GM23338 (cell line): ENCODE measurements around the gene SCG3. TPM values are rescaled to one million over a fixed set of nuclear protein-coding genes. Genes with fewer than 3 reads are reported as not detected.

ENCODE experiments used
- ATAC-seq: fragments of 200-7000 bp; cut with Tn5 transposase; 3 replicates; pipeline ENCODE4 v1.9.1; 2020
- DNase-seq: peaks from one replicate; pipeline ENCODE4 v3.0.0-alpha.2; 2015; ENCODE audit warnings: low spot score
- H2AFZ ChIP-seq: fragments of 200-600 bp; sonication (generic); 2 replicates; pipeline ENCODE4 v1.8.0; 2016; ENCODE audit warnings: antibody characterized with exemption, mild to moderate bottlenecking, moderate library complexity
- H3F3A ChIP-seq: fragments of 200-600 bp; sonication (generic); replicated peaks from 2 replicates; pipeline ENCODE4 v1.8.0; 2017; ENCODE audit warnings: antibody characterized with exemption, mixed run types, low read depth
- H3K27ac ChIP-seq: fragments of 200-600 bp; sonication (generic); 2 replicates; pipeline ENCODE4 v1.6.1; 2016; ENCODE audit warnings: low read depth
- H3K27me3 ChIP-seq: fragments of 200-600 bp; sonication (generic); 2 replicates; pipeline ENCODE4 v1.8.0; 2016; ENCODE audit warnings: mild to moderate bottlenecking, mixed run types, moderate library complexity; ENCODE audit not compliant: insufficient read depth
- H3K36me3 ChIP-seq: fragments of 200-600 bp; sonication (generic); 2 replicates; pipeline ENCODE4 v1.8.0; 2016; ENCODE audit warnings: mild to moderate bottlenecking; ENCODE audit not compliant: insufficient read depth
- H3K4me1 ChIP-seq: fragments of 200-600 bp; sonication (generic); 2 replicates; pipeline ENCODE4 v1.8.0; 2016; ENCODE audit warnings: mild to moderate bottlenecking, moderate library complexity; ENCODE audit not compliant: insufficient read depth
- H3K4me2 ChIP-seq: fragments of 200-600 bp; sonication (generic); 2 replicates; pipeline ENCODE4 v1.7.1; 2017; ENCODE audit warnings: mixed run types
- H3K4me3 ChIP-seq: fragments of 200-600 bp; sonication (generic); 2 replicates; pipeline ENCODE4 v1.6.1; 2016; ENCODE audit warnings: mixed run types
- H3K79me2 ChIP-seq: fragments of 200-600 bp; sonication (generic); replicated peaks from 2 replicates; pipeline ENCODE4 v1.8.0; 2017; ENCODE audit warnings: mild to moderate bottlenecking; ENCODE audit not compliant: insufficient read depth
- H3K9me2 ChIP-seq: fragments of 200-600 bp; sonication (generic); 2 replicates; pipeline ENCODE4 v1.8.0; 2017; ENCODE audit not compliant: insufficient read depth
- H4K20me1 ChIP-seq: fragments of 200-600 bp; sonication (generic); replicated peaks from 2 replicates; pipeline ENCODE4 v1.8.0; 2017; ENCODE audit warnings: mild to moderate bottlenecking; ENCODE audit not compliant: insufficient read depth
- H3K27ac Mint-ChIP-seq: 2 replicates; pipeline ENCODE4 v1.8.0; 2020; ENCODE audit warnings: inconsistent platforms, mild to moderate bottlenecking, moderate library complexity, mixed read lengths
- H3K27me3 Mint-ChIP-seq: 3 replicates; pipeline ENCODE4 v1.8.0; 2022; ENCODE audit warnings: low read depth, mild to moderate bottlenecking, moderate library complexity, mixed read lengths, inconsistent platforms; ENCODE audit not compliant: insufficient read depth, poor library complexity
- H3K36me3 Mint-ChIP-seq: 3 replicates; pipeline ENCODE4 v1.8.0; 2021; ENCODE audit warnings: low read depth, mild to moderate bottlenecking, inconsistent platforms, moderate library complexity, mixed read lengths
- H3K4me1 Mint-ChIP-seq: 3 replicates; pipeline ENCODE4 v1.8.0; 2020; ENCODE audit warnings: mild to moderate bottlenecking, inconsistent platforms, mixed read lengths
- H3K4me3 Mint-ChIP-seq: 3 replicates; pipeline ENCODE4 v1.8.0; 2021; ENCODE audit warnings: moderate library complexity, mild to moderate bottlenecking, inconsistent platforms, mixed read lengths
- H3K9me3 Mint-ChIP-seq: 3 replicates; pipeline ENCODE4 v1.8.0; 2020; ENCODE audit warnings: moderate library complexity, mild to moderate bottlenecking, inconsistent platforms, mixed read lengths
- CREB1 ChIP-seq: fragments of 250-450 bp; sonication (Bioruptor Pico); IDR thresholded peaks from 2 replicates; pipeline ENCODE4 v1.5.0; 2020; ENCODE audit warnings: low read depth, mild to moderate bottlenecking, moderate library complexity
- EZH2 ChIP-seq: fragments of 200-600 bp; sonication (generic); IDR thresholded peaks from one replicate; pipeline ENCODE4 v1.8.0; 2017; ENCODE audit warnings: antibody characterized with exemption, mild to moderate bottlenecking, low read depth; ENCODE audit not compliant: unreplicated experiment
- EZH2phosphoT487 ChIP-seq: fragments of 200-600 bp; sonication (generic); IDR thresholded peaks from one replicate; pipeline ENCODE4 v1.8.1; 2018; ENCODE audit warnings: antibody characterized with exemption; ENCODE audit not compliant: unreplicated experiment
- JUNB ChIP-seq: IDR thresholded peaks from one replicate; pipeline ENCODE4 v1.6.1; 2016; ENCODE audit warnings: antibody characterized with exemption; ENCODE audit not compliant: unreplicated experiment
- NANOG ChIP-seq: IDR thresholded peaks from 2 replicates; pipeline ENCODE4 v1.6.1; 2016; ENCODE audit warnings: antibody characterized with exemption, borderline replicate concordance
- POLR2AphosphoS5 ChIP-seq: IDR thresholded peaks from 2 replicates; pipeline ENCODE4 v1.6.1; 2016; ENCODE audit warnings: antibody characterized with exemption, low read depth
- STAT1 ChIP-seq: IDR thresholded peaks from one replicate; pipeline ENCODE4 v1.6.1; 2016; ENCODE audit warnings: antibody characterized with exemption; ENCODE audit not compliant: unreplicated experiment
- ZNF114 ChIP-seq: fragments of 250-450 bp; sonication (Bioruptor Pico); IDR thresholded peaks from 2 replicates; pipeline ENCODE4 v1.5.0; 2020; ENCODE audit warnings: mild to moderate bottlenecking, moderate library complexity
- ZNF331 ChIP-seq: fragments of 250-450 bp; sonication (Bioruptor Pico); IDR thresholded peaks from 2 replicates; pipeline ENCODE4 v1.5.0; 2020; ENCODE audit warnings: low read depth, mild to moderate bottlenecking, moderate library complexity
- polyA plus RNA-seq: library from polyadenylated mRNA; unstranded; fragments of >200 nt; fragmentation: Nextera tagmentation; extraction: Ambion mirVana; gene quantifications from 2 replicates; pipeline ENCODE4 v1.2.1, GENCODE V29; 2016
- total RNA-seq: library from RNA; depleted of rRNA; stranded (reverse); fragments of >200 nt; shearing (Covaris generic); gene quantifications from 2 replicates; pipeline ENCODE4 v1.2.3, GENCODE V29; 2014
- TF ChIP-seq, protein P1 (sequence below): IDR thresholded peaks from 2 replicates; pipeline ENCODE4 v1.6.1; 2016; ENCODE audit warnings: antibody characterized with exemption
- TF ChIP-seq, protein P2 (sequence below): IDR thresholded peaks from one replicate; pipeline ENCODE4 v1.6.1; 2018; ENCODE audit warnings: antibody characterized with exemption; ENCODE audit not compliant: unreplicated experiment
- TF ChIP-seq, protein P3 (sequence below), 2 experiments: fragments of 200-600 bp in 1 of 2; sonication (generic) in 1 of 2; conservative IDR thresholded peaks; 2 replicates each; pipeline versions ENCODE4 v1.5.1 to v1.6.1; 2016 to 2017; ENCODE audit warnings: antibody characterized with exemption in 2 of 2, low read depth in 2 of 2, mild to moderate bottlenecking in 2 of 2, moderate library complexity in 1 of 2
- TF ChIP-seq, protein P4 (sequence below): fragments of 250-450 bp; sonication (Bioruptor Pico); IDR thresholded peaks from 2 replicates; pipeline ENCODE4 v1.5.0; 2020; ENCODE audit warnings: mild to moderate bottlenecking, moderate library complexity

The SCG3 gene
- total and polyA plus RNA-seq, 2 experiments from 2014 or later = 44.2 to 99.5 TPM

DNA sequence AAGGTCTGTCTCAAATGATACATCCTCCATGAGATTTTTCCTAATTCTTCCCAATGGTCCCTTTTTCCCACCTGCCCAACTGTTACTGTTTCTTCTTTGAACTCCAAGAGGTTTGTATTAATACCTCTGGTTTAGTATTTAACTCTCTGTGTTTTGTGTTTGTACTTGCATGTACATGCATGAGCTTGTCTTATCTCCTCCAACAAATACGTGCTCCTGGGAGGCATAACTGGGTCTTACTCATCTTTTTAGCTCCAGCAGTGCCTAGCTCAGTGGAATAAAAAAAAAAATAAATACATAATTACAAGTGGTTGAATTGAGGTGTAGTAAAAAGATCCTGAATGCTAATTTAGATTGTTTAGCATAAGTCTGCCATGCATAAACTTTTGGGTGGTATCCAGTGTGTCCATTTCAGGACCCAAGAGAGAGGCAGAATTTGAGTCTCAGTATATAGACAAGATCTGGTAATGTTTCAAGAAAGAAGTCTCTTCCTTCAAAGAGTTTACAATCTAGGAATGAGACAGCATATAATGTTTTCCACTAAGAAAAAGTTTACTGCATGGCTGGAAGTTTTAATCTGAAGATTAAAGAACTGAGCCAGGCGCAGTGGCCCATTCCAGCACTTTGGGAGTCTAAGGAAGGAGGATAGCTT is 57.9 kb downstream of the SCG3 start:
- peaks cover 8% of the 10 kb centered on the region for H3K4me1 ChIP-seq
- Mint-ChIP-seq H3K36me3 (no peaks in the 10 kb centered on the region; the same call in 2 of the 3 replicates), H3K4me3 (no peak overlapping the region), H3K4me1 (peaks cover 12% of the 10 kb centered on the region), H3K27ac (no peak overlapping the region), H3K27me3 (peaks cover 22% of the 10 kb centered on the region), H3K9me3 (no peaks in the 10 kb centered on the region; the same call in 2 of the 3 replicates)
- no peak for DNase-seq
- TF ChIP-seq NANOG = no peak
- TF ChIP-seq ZNF331 (CRISPR knock-in tag) = no peak
- no peak for TF ChIP-seq JUNB
- TF ChIP-seq, protein P1, sequence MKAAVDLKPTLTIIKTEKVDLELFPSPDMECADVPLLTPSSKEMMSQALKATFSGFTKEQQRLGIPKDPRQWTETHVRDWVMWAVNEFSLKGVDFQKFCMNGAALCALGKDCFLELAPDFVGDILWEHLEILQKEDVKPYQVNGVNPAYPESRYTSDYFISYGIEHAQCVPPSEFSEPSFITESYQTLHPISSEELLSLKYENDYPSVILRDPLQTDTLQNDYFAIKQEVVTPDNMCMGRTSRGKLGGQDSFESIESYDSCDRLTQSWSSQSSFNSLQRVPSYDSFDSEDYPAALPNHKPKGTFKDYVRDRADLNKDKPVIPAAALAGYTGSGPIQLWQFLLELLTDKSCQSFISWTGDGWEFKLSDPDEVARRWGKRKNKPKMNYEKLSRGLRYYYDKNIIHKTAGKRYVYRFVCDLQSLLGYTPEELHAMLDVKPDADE = no peak
- TF ChIP-seq, protein P2, sequence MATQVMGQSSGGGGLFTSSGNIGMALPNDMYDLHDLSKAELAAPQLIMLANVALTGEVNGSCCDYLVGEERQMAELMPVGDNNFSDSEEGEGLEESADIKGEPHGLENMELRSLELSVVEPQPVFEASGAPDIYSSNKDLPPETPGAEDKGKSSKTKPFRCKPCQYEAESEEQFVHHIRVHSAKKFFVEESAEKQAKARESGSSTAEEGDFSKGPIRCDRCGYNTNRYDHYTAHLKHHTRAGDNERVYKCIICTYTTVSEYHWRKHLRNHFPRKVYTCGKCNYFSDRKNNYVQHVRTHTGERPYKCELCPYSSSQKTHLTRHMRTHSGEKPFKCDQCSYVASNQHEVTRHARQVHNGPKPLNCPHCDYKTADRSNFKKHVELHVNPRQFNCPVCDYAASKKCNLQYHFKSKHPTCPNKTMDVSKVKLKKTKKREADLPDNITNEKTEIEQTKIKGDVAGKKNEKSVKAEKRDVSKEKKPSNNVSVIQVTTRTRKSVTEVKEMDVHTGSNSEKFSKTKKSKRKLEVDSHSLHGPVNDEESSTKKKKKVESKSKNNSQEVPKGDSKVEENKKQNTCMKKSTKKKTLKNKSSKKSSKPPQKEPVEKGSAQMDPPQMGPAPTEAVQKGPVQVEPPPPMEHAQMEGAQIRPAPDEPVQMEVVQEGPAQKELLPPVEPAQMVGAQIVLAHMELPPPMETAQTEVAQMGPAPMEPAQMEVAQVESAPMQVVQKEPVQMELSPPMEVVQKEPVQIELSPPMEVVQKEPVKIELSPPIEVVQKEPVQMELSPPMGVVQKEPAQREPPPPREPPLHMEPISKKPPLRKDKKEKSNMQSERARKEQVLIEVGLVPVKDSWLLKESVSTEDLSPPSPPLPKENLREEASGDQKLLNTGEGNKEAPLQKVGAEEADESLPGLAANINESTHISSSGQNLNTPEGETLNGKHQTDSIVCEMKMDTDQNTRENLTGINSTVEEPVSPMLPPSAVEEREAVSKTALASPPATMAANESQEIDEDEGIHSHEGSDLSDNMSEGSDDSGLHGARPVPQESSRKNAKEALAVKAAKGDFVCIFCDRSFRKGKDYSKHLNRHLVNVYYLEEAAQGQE = no peak
- TF ChIP-seq POLR2AphosphoS5 = no peak
- no peak for TF ChIP-seq CREB1 (CRISPR knock-in tag)
- no peak for TF ChIP-seq ZNF114
- TF ChIP-seq STAT1 = no peak
- TF ChIP-seq, protein P3, sequence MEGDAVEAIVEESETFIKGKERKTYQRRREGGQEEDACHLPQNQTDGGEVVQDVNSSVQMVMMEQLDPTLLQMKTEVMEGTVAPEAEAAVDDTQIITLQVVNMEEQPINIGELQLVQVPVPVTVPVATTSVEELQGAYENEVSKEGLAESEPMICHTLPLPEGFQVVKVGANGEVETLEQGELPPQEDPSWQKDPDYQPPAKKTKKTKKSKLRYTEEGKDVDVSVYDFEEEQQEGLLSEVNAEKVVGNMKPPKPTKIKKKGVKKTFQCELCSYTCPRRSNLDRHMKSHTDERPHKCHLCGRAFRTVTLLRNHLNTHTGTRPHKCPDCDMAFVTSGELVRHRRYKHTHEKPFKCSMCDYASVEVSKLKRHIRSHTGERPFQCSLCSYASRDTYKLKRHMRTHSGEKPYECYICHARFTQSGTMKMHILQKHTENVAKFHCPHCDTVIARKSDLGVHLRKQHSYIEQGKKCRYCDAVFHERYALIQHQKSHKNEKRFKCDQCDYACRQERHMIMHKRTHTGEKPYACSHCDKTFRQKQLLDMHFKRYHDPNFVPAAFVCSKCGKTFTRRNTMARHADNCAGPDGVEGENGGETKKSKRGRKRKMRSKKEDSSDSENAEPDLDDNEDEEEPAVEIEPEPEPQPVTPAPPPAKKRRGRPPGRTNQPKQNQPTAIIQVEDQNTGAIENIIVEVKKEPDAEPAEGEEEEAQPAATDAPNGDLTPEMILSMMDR (conservative IDR thresholded peaks at IDR 0.05; ENCODE audit: low read depth in 2 of 2) = no peak
- TF ChIP-seq, protein P4, sequence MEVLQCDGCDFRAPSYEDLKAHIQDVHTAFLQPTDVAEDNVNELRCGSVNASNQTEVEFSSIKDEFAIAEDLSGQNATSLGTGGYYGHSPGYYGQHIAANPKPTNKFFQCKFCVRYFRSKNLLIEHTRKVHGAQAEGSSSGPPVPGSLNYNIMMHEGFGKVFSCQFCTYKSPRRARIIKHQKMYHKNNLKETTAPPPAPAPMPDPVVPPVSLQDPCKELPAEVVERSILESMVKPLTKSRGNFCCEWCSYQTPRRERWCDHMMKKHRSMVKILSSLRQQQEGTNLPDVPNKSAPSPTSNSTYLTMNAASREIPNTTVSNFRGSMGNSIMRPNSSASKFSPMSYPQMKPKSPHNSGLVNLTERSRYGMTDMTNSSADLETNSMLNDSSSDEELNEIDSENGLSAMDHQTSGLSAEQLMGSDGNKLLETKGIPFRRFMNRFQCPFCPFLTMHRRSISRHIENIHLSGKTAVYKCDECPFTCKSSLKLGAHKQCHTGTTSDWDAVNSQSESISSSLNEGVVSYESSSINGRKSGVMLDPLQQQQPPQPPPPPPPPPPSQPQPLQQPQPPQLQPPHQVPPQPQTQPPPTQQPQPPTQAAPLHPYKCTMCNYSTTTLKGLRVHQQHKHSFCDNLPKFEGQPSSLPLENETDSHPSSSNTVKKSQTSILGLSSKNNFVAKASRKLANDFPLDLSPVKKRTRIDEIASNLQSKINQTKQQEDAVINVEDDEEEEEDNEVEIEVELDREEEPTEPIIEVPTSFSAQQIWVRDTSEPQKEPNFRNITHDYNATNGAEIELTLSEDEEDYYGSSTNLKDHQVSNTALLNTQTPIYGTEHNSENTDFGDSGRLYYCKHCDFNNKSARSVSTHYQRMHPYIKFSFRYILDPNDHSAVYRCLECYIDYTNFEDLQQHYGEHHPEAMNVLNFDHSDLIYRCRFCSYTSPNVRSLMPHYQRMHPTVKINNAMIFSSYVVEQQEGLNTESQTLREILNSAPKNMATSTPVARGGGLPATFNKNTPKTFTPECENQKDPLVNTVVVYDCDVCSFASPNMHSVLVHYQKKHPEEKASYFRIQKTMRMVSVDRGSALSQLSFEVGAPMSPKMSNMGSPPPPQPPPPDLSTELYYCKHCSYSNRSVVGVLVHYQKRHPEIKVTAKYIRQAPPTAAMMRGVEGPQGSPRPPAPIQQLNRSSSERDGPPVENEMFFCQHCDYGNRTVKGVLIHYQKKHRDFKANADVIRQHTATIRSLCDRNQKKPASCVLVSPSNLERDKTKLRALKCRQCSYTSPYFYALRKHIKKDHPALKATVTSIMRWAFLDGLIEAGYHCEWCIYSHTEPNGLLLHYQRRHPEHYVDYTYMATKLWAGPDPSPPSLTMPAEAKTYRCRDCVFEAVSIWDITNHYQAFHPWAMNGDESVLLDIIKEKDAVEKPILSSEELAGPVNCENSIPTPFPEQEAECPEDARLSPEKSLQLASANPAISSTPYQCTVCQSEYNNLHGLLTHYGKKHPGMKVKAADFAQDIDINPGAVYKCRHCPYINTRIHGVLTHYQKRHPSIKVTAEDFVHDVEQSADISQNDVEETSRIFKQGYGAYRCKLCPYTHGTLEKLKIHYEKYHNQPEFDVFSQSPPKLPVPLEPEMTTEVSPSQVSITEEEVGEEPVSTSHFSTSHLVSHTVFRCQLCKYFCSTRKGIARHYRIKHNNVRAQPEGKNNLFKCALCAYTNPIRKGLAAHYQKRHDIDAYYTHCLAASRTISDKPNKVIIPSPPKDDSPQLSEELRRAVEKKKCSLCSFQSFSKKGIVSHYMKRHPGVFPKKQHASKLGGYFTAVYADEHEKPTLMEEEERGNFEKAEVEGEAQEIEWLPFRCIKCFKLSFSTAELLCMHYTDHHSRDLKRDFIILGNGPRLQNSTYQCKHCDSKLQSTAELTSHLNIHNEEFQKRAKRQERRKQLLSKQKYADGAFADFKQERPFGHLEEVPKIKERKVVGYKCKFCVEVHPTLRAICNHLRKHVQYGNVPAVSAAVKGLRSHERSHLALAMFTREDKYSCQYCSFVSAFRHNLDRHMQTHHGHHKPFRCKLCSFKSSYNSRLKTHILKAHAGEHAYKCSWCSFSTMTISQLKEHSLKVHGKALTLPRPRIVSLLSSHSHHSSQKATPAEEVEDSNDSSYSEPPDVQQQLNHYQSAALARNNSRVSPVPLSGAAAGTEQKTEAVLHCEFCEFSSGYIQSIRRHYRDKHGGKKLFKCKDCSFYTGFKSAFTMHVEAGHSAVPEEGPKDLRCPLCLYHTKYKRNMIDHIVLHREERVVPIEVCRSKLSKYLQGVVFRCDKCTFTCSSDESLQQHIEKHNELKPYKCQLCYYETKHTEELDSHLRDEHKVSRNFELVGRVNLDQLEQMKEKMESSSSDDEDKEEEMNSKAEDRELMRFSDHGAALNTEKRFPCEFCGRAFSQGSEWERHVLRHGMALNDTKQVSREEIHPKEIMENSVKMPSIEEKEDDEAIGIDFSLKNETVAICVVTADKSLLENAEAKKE (CRISPR knock-in tag) = no peak
- no peak for TF ChIP-seq EZH2phosphoT487
- TF ChIP-seq EZH2 = no peak
- H3K79me2 ChIP-seq = no peaks in the 10 kb centered on the region
- H3F3A ChIP-seq = no peaks in the 10 kb centered on the region
- H3K4me3 ChIP-seq = no peak overlapping the region
- 0 out of 2 replicates have a peak overlapping the region, but pooled peaks have one; percentile 19 for H2AFZ ChIP-seq
- no peak overlapping the region for H3K4me2 ChIP-seq
- no peak overlapping the region for H3K27ac ChIP-seq
- H3K9me2 ChIP-seq = no peaks in the 10 kb centered on the region
- H3K27me3 ChIP-seq = peaks cover 42% of the 10 kb centered on the region
- H4K20me1 ChIP-seq = no peaks in the 10 kb centered on the region
- no peak for ATAC-seq
- H3K36me3 ChIP-seq = no peaks in the 10 kb centered on the region
